Activated naive CD4-positive, alpha-beta T cell treated with anti-CD3 and anti-CD28 coated beads, Interleukin-2, amount 50 U/mL, for 72 hours (primary cell): ENCODE results near the gene CASP1. TPM values are rescaled to one million over a fixed set of nuclear protein-coding genes. Genes with fewer than 3 reads are reported as not detected.

ENCODE experiments used
- ATAC-seq, 2 donors: fragments of 150-1000 bp; cut with Tn5 transposase; 2 replicates each; pipeline ENCODE4 v1.10.0; 2021; ENCODE audit warnings: mild to moderate bottlenecking in 2 of 2, moderate library complexity in 2 of 2
- DNase-seq, 2 donors: peaks; one replicate each; pipeline ENCODE4 v3.0.0; 2021 to 2022; ENCODE audit warnings: low spot score in 2 of 2
- H3K27ac Mint-ChIP-seq, 2 donors: one replicate each; pipeline ENCODE4 v1.8.0; 2022; ENCODE audit warnings: mild to moderate bottlenecking in 2 of 2, mixed read lengths in 2 of 2
- H3K36me3 Mint-ChIP-seq, 2 donors: one replicate each; pipeline ENCODE4 v1.8.0; 2022; ENCODE audit warnings: mixed read lengths in 2 of 2
- H3K9me3 Mint-ChIP-seq, 2 donors: one replicate each; pipeline ENCODE4 v1.8.0; 2022; ENCODE audit warnings: mixed read lengths in 2 of 2
- total RNA-seq, 2 donors: library from RNA; stranded (reverse); gene quantifications; one replicate each; pipeline ENCODE4 v1.2.3, GENCODE V29; 2022

CASP1 gene
- total RNA-seq, 2 donors from 2014 or later: 23.6 to 46.5 TPM

DNA sequence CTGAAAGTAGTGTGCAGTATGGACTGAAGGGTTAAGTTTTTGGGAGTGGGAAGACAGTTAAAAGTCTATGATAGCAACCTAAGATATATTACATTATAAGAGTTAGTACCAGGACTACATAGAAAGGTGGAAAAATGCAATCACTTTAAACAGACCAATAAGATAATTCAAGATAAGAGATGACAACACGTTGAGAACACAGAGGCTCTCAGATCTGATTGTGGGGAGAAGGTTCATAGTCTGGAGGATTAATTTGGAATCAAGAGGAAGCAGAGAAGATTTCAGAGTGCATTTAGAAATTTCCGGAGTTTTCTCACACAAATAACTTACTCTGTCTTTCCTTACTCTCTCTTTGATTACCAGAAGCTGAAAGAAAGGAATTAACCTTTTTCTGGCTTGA, 12.4 kb downstream of the CASP1 start:
- ATAC-seq: no peak
- H3K27ac Mint-ChIP-seq: no peak overlapping the region
- no peak for DNase-seq
- H3K9me3 Mint-ChIP-seq: no peaks in the 10 kb centered on the region
- H3K36me3 Mint-ChIP-seq: peaks cover 9 to 11% of the 10 kb centered on the region in 2 donors

DNA sequence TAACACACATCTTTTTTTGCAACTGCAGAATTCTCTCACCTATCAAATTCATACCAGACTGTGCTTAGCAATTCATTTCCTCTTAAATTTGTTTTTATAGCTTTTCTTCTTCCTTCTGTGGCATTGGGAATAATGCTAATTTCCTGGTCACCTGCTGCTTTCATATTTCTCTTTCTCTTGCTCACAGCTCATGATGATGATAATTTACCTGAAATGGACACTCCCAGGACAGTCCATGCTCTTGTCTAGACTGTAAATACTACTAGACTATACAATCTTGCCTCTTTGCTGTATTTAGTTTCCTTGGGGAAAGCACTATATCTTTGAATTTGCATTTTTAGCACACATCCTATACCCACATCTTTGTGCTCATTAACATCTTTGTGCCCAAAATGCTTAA, 27.5 kb downstream of the CASP1 start:
- ATAC-seq (no peak), DNase-seq (no peak)
- Mint-ChIP-seq H3K36me3 (no peaks in the 10 kb centered on the region), H3K9me3 (no peaks in the 10 kb centered on the region), H3K27ac (no peak overlapping the region)

DNA sequence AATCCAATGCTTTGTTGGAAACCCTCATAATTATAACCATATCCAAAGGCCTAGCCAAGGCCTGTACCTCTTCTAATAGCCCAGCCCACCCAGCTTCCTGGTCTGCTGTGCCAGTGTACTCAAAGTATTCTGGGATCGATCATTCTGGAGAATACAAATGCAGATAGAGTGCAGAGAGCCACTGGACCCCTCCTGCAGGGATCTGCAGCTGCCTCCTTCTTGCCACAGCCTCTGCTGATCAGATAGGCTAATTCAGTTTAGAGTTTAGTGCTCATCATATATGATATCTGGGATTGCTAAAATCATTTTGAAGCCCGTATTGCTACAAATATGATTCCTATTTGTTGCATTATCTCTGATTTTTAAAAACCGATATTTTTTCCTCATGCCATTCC, 29.5 kb downstream of the CASP1 start:
- DNase-seq (no peak), ATAC-seq (no peak)
- Mint-ChIP-seq H3K9me3 (no peaks in the 10 kb centered on the region), H3K27ac (no peak overlapping the region), H3K36me3 (no peaks in the 10 kb centered on the region)

DNA sequence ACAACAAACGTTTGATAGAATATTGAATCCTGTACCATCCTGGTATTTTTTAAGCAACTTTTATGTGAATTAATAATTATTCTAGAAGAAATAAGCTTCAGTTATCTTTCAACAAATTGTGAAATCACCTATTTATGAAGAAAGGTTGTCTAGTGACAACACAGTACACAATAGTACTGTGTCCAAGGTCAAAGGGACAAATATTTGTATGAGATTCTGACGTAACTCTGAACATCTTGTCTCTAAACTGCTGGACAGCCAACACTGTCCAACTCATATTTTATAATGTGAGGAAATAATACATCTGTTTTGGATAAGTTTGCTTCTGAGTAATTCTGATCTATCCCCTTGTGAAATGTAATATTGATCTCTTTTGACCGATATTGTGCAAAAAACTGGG, 30.9 kb downstream of the CASP1 start:
- H3K36me3 Mint-ChIP-seq: no peaks in the 10 kb centered on the region
- no peak for ATAC-seq
- H3K9me3 Mint-ChIP-seq: no peaks in the 10 kb centered on the region
- H3K27ac Mint-ChIP-seq: no peak overlapping the region
- no peak for DNase-seq

DNA sequence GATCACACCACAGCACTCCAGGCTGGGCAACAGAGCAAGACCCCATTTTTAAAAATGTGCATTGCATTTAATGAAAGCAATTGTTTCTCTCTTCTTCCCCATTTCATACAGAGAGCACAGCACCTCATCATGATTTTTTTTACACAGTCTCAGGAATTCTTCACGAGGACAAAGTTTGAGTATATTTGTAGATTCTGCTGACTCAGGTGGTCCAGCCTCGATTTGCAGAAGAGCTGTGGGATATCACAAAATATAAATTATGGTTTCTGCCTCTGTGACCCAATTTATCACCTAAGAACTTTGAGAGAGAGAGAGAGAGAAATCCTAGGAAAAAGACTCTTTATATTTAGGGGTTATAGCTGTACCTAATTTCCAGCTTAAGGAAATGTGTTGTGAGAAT, 31.8 kb downstream of the CASP1 start:
- no peak for ATAC-seq
- H3K36me3 Mint-ChIP-seq: no peaks in the 10 kb centered on the region
- H3K9me3 Mint-ChIP-seq: no peaks in the 10 kb centered on the region
- no peak for DNase-seq
- no peak overlapping the region for H3K27ac Mint-ChIP-seq

DNA sequence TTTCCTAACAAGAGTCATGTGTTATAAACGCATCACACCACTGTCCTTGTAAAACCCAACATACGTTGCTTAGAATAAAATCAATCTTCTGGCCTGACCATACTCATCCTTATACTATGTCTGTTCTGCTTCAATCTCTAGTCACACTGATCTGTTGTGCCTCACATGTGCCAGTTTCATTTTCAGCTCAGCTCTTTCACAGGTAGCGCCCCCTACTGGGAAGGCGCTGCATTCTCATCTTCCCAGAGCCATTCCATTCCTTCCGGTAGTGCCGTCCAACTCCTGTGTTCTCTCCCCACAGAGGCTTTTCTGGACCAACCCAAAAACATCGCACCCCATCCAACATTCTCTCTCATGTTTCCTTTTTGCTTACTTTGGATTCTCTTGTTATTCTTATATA, 34.1 kb downstream of the CASP1 start:
- peak; percentile 65 to 93 for ATAC-seq
- DNase-seq: peak; percentile 58 to 73
- H3K27ac Mint-ChIP-seq: no peak overlapping the region
- no peaks in the 10 kb centered on the region for H3K36me3 Mint-ChIP-seq
- no peaks in the 10 kb centered on the region for H3K9me3 Mint-ChIP-seq

DNA sequence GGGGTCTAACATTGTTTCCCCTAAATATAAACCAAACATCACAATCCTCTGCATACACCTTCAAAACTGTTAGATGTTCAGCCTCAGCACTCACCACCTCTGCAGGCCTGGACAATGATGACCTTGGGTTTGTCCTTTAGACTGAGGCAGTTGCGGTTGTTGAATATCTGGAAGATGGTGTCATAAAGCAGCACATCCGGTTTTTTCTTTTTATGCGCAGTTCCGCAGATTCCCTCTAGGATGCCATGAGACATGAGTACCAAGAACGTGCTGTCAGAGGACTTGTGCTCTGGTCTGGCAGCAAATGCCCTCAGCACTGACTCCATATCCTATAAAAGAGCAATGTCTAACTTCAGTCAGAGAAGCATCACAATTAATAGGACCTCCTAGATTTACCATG, 34.8 kb downstream of the CASP1 start:
- H3K9me3 Mint-ChIP-seq: no peaks in the 10 kb centered on the region
- DNase-seq (peak in 1 of 2 donors; percentile 5), ATAC-seq (peak in 1 of 2 donors; percentile 16)
- H3K27ac Mint-ChIP-seq: no peak overlapping the region
- no peaks in the 10 kb centered on the region for H3K36me3 Mint-ChIP-seq

DNA sequence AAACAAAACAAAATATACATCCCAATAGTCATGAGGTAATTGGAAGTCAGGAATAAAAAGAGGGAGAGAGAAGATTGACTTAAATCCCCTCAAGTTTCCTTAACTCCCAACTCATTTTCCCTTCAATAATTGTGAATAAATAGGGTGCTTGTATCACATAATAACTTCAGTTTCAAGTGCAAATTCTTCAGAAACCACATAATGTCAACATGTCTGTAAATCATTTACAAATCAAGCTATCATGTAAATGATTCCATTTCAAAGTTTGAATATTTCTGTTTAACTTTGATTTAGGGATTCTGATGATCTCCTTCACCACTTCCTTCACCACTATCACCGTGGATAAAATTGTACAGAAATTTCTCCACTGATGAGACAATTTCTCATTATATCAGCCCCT, 35.2 kb downstream of the CASP1 start:
- H3K9me3 Mint-ChIP-seq: peaks cover under 1 to 1% of the 10 kb centered on the region in 2 donors
- ATAC-seq: no peak
- H3K36me3 Mint-ChIP-seq: no peaks in the 10 kb centered on the region
- no peak overlapping the region for H3K27ac Mint-ChIP-seq
- no peak for DNase-seq

DNA sequence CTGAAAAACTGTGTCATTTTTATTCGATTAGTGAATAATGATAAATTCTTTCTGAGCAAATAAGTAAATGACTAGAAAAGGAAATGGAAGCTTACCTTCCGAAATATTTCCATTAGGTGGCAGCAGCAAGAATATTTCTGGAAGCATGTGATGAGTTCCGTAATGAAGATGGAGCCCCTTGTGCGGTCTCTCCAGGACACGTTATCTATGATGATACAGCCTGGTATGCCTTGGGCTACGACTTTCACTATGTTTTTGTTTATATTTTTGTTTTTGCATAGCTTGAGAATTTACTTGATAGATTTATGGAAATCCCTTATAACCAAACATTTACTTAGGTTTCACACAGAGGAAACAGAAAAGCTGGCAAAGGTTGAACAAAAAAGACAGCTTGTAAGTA, 37.7 kb downstream of the CASP1 start:
- DNase-seq (no peak), ATAC-seq (no peak)
- Mint-ChIP-seq H3K9me3 (peaks cover 4 to 7% of the 10 kb centered on the region in 2 donors), H3K36me3 (no peaks in the 10 kb centered on the region), H3K27ac (no peak overlapping the region)

DNA sequence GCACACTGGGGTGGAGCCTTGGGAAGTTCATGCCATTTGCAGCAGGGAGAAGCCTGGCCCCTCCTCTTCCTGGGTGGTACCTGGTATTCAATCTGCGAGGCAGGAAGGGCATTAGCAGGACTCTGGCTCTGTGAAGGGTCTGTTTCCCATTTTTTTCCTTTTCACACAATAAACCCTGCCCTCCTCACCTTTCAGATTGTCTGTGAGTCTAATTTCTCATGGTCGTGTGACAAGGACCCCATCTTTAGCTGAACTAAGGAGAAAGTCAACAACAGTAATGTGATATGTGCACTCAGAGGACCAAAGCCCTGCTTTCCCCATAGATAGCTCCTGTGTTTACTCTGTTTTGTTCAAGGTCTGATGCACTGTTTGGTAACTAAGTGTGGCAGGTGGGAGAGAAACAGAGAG, 39.9 kb downstream of the CASP1 start:
- Mint-ChIP-seq H3K9me3 (peaks cover 4 to 7% of the 10 kb centered on the region in 2 donors), H3K36me3 (no peaks in the 10 kb centered on the region), H3K27ac (no peak overlapping the region)
- no peak for ATAC-seq
- DNase-seq: no peak

DNA sequence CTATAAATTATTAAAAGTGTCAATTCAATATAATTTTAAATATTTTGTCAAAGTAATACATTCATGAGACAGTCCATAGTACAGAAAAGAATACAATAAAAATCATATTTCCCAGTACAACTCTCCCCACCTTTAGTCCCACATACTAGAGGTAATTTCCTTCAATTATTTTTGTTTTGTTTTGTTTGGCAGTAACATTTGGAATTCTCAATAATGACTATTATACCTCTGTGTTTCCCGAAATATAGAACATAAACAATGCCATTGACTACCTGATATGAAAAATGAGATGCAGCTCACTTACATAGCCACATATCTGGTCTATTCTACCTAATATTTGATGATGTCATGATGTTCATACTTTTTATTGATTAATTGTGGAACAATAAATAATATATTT, 42.2 kb downstream of the CASP1 start:
- DNase-seq: no peak
- Mint-ChIP-seq H3K9me3 (peaks cover 7 to 12% of the 10 kb centered on the region in 2 donors), H3K27ac (no peak overlapping the region), H3K36me3 (peaks cover 0 to 4% of the 10 kb centered on the region in 2 donors)
- no peak for ATAC-seq

DNA sequence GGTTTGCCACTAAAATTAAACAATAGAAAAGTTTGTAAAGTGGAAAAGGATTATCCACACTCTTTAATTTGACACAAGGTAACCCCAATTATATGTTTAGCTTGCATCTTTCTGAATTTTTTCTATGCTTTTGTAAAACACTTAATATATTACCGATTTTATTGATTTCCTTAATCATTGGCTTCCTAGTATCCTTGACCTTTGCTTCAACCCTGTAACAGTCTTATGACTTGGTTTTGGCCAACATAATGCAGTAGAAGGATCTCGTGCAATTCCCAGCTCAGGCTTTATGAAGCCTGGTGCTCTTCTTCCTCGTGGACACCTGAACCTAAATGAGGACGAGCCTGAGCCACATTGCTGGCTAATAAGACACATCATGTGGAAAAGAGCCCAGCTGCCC, 43.0 kb downstream of the CASP1 start:
- Mint-ChIP-seq H3K9me3 (peaks cover 10 to 12% of the 10 kb centered on the region in 2 donors), H3K27ac (no peak overlapping the region), H3K36me3 (peaks cover 0 to 12% of the 10 kb centered on the region in 2 donors)
- no peak for ATAC-seq
- no peak for DNase-seq

DNA sequence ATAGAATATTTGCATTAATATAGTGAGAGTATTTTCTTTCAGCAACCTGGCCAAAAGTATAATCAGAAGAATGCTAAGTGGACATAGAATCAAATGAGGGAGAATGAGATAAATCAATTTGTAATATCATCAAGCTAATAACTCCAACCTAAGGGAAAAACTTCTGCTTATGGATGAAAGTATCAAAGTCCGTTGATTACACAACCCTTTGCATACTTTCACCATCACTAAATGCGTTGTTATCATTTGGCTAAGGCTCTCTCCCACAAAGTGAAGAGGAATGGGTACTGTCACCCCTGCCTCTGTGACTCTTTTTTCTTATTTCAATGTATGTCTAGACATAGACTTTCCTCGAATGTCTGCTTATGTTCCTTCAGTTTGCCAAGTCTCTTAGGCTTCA, 50.1 kb downstream of the CASP1 start:
- DNase-seq (no peak), ATAC-seq (no peak)
- peaks cover 5 to 6% of the 10 kb centered on the region in 2 donors for H3K9me3 Mint-ChIP-seq
- peaks cover 0 to 20% of the 10 kb centered on the region in 2 donors for H3K36me3 Mint-ChIP-seq
- H3K27ac Mint-ChIP-seq: no peak overlapping the region

DNA sequence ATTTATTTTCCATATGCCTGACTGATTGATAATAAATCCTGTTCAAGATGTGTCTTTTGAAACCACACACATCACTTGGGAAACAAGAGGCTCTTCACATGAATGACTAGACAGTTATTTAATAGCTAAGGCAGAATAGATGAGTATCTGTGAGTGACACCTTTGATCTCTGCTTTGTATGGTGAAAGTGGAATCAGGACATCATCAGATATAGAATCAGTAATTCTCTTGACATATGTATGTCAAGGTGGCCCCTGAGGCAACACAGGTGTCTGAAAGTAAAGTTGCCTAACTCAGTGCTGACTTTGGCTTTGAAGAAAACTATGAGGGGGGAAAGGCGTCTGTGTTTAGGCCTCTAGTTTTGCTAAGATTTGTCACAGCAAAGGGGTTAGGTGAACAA, 55.1 kb downstream of the CASP1 start:
- H3K9me3 Mint-ChIP-seq: no peaks in the 10 kb centered on the region
- DNase-seq: no peak
- H3K27ac Mint-ChIP-seq: no peak overlapping the region
- H3K36me3 Mint-ChIP-seq: peaks cover 0 to 7% of the 10 kb centered on the region in 2 donors
- peak in 1 of 2 donors; percentile 9 for ATAC-seq

Other genes with a start within 250 kb of the CASP1 start
- gene CASP12, start 136.7 kb downstream of the CASP1 start, total RNA-seq: not detected
- 10 to 100 TPM; 40.1 to 73.7 TPM for gene CASP4, start 66.6 kb downstream of the CASP1 start, total RNA-seq
- gene CASP5, start 12.0 kb downstream of the CASP1 start, total RNA-seq: not detected
- gene CARD16, start 10.2 kb upstream of the CASP1 start, total RNA-seq: 10 to 100 TPM in 1 of 2 donors, 1 to 10 TPM in 1; 9.7 to 11.1 TPM
- not detected for gene CARD18, start 104.6 kb upstream of the CASP1 start, total RNA-seq